ENCODE data around the gene ARL5A.

ARL5A gene

GRCh38 chr2:151771599-151772358 is 56.4 kb downstream of the ARL5A start:
- no peak for TF ChIP-seq CTCF (IDR thresholded peaks at IDR 0.05; ENCODE audit: insufficient read depth, low read length, poor library complexity, severe bottlenecking)
- Histone ChIP-seq H3K4me3 (replicated peaks; ENCODE audit: low read depth, low read length) (no peak overlapping the region), H3K36me3 (ENCODE audit: control insufficient read depth, insufficient read depth, low read length) (no peaks in the 10 kb centered on the region), H3K27me3 (replicated peaks; ENCODE audit: control insufficient read depth, insufficient read depth, low read length) (no peaks in the 10 kb centered on the region)
- DNase-seq (ENCODE audit: extremely low read depth, insufficient read length): peak; percentile 75

- no peaks in the 10 kb centered on the region for H3K27me3 ChIP-seq (replicated peaks; ENCODE audit: control insufficient read depth, insufficient read depth, low read length)
- no peak overlapping the region for H3K4me3 ChIP-seq (replicated peaks; ENCODE audit: low read depth, low read length)
- no peak for DNase-seq (ENCODE audit: extremely low read depth, insufficient read length)
- no peaks in the 10 kb centered on the region for H3K36me3 ChIP-seq (ENCODE audit: control insufficient read depth, insufficient read depth, low read length)
- no peak for TF ChIP-seq CTCF (IDR thresholded peaks at IDR 0.05; ENCODE audit: insufficient read depth, low read length, poor library complexity, severe bottlenecking)
Measured at GRCh38 chr2:151770995-151771394, 57.2 kb downstream of the ARL5A start.

- no peak for TF ChIP-seq CTCF (IDR thresholded peaks at IDR 0.05; ENCODE audit: insufficient read depth, low read length, poor library complexity, severe bottlenecking)
- Histone ChIP-seq H3K4me3 (replicated peaks; ENCODE audit: low read depth, low read length) (no peak overlapping the region), H3K27me3 (replicated peaks; ENCODE audit: control insufficient read depth, insufficient read depth, low read length) (no peaks in the 10 kb centered on the region), H3K36me3 (ENCODE audit: control insufficient read depth, insufficient read depth, low read length) (no peaks in the 10 kb centered on the region)
- no peak for DNase-seq (ENCODE audit: extremely low read depth, insufficient read length)
Measured at GRCh38 chr2:151769606-151770005, 58.6 kb downstream of the ARL5A start.

- no peak for DNase-seq (ENCODE audit: extremely low read depth, insufficient read length)
- TF ChIP-seq CTCF (IDR thresholded peaks at IDR 0.05; ENCODE audit: insufficient read depth, low read length, poor library complexity, severe bottlenecking): no peak
- Histone ChIP-seq H3K4me3 (replicated peaks; ENCODE audit: low read depth, low read length) (no peak overlapping the region), H3K27me3 (replicated peaks; ENCODE audit: control insufficient read depth, insufficient read depth, low read length) (no peaks in the 10 kb centered on the region), H3K36me3 (ENCODE audit: control insufficient read depth, insufficient read depth, low read length) (no peaks in the 10 kb centered on the region)
Measured at GRCh38 chr2:151767536-151767935, 60.7 kb downstream of the ARL5A start.

GRCh38 chr2:151766437-151767153 is 61.6 kb downstream of the ARL5A start:
- peak; percentile 34 for DNase-seq (ENCODE audit: extremely low read depth, insufficient read length)
- Histone ChIP-seq H3K27me3 (replicated peaks; ENCODE audit: control insufficient read depth, insufficient read depth, low read length) (no peaks in the 10 kb centered on the region), H3K4me3 (replicated peaks; ENCODE audit: low read depth, low read length) (no peak overlapping the region), H3K36me3 (ENCODE audit: control insufficient read depth, insufficient read depth, low read length) (no peaks in the 10 kb centered on the region)
- no peak for TF ChIP-seq CTCF (IDR thresholded peaks at IDR 0.05; ENCODE audit: insufficient read depth, low read length, poor library complexity, severe bottlenecking)

All from GM06990 (cell line).